Measurements from ENCODE around the gene DSCAM. TPM values are rescaled to one million over a fixed set of nuclear protein-coding genes. Genes with fewer than 3 reads are reported as not detected.

DSCAM gene
- total RNA-seq, 4 donors from 2014 or later: 0.07 TPM; not detected in 3

DNA sequence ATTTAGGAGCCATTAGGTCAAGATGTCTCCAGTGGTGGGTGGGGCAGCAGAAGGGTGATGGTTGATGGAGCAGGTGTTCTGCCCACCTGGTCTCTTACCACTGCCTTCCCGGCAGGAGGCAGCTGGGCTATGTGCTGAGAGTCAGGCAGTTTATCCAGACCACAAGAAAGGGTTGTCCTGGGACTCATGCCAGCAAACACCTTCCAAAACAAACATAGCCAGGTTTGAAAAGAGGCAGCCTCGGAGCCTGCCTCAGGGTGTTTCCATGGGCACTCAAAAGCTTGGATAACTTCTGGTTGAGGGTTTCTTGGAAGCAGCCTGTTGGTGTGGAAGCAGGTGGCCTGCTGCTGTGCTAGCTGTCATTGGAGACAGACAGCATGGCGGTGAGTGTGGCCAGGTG is 792.6 kb downstream of the DSCAM start:
- Histone ChIP-seq H3K4me1 (peaks cover 0 to 6% of the 10 kb centered on the region in 2 donors), H3K9me3 (no peaks in the 10 kb centered on the region), H3K4me3 (no peak overlapping the region), H3K36me3 (no peaks in the 10 kb centered on the region), H3K27ac (peak overlapping the region; percentile 81 to 83), H3K27me3 (no peaks in the 10 kb centered on the region)
- intact Hi-C loops (cut with DNase I; ENCODE audit: low total_unique reads): no loop called here
- DNase-seq: peak; percentile 22 to 67
- no peak for TF ChIP-seq CTCF (IDR thresholded peaks at IDR 0.05)
- no peak for TF ChIP-seq POLR2A (IDR thresholded peaks at IDR 0.05)

DNA sequence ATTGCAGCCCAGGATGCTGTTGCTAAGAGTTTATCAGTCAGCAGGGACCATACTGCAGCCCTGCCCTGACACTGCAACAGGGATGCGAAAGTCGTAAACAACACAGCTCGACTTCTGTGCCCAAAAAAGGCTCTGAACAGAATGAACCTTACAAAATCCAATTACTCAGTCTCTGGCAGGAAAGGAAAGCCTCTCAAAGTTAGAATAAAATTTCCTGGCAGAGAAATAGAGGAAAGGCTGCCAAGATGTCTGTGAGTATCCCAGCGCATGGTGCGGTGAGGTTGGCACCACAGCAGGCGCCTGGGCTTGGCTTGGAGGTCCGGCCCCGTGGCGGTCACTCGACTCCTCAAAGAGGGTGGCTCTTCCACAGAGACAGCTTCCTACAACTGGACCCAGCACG is 794.0 kb downstream of the DSCAM start:
- peak; percentile 54 to 73 for DNase-seq
- intact Hi-C loops (cut with DNase I; ENCODE audit: low total_unique reads): no loop called here

GRCh38 chr21:40052276-40052675 is 794.7 kb downstream of the DSCAM start:
- no peak for TF ChIP-seq CTCF (IDR thresholded peaks at IDR 0.05)
- no peak for TF ChIP-seq POLR2A (IDR thresholded peaks at IDR 0.05)
- intact Hi-C loops (cut with DNase I; ENCODE audit: low total_unique reads): no loop called here
- no peak for DNase-seq
- Histone ChIP-seq H3K27ac (peak overlapping the region; percentile 81 to 83), H3K4me3 (no peak overlapping the region), H3K27me3 (no peaks in the 10 kb centered on the region), H3K9me3 (no peaks in the 10 kb centered on the region), H3K36me3 (no peaks in the 10 kb centered on the region), H3K4me1 (peaks cover 5 to 6% of the 10 kb centered on the region in 2 donors)

More for the DNA sequence above, 794.0 kb downstream of the DSCAM start:
- peak overlapping the region; percentile 81 to 83 for H3K27ac ChIP-seq
- peaks cover 5 to 6% of the 10 kb centered on the region in 2 donors for H3K4me1 ChIP-seq
- H3K9me3 ChIP-seq: no peaks in the 10 kb centered on the region
- no peaks in the 10 kb centered on the region for H3K36me3 ChIP-seq
- no peaks in the 10 kb centered on the region for H3K27me3 ChIP-seq
- no peak for TF ChIP-seq POLR2A (IDR thresholded peaks at IDR 0.05)
- TF ChIP-seq CTCF (IDR thresholded peaks at IDR 0.05): no peak
- H3K4me3 ChIP-seq: no peak overlapping the region

GRCh38 chr21:40051801-40052200 is 795.2 kb downstream of the DSCAM start:
- Histone ChIP-seq H3K27ac (peak overlapping the region; percentile 81 to 83), H3K27me3 (no peaks in the 10 kb centered on the region)
- TF ChIP-seq CTCF (IDR thresholded peaks at IDR 0.05) (no peak), POLR2A (IDR thresholded peaks at IDR 0.05) (no peak)

DNA sequence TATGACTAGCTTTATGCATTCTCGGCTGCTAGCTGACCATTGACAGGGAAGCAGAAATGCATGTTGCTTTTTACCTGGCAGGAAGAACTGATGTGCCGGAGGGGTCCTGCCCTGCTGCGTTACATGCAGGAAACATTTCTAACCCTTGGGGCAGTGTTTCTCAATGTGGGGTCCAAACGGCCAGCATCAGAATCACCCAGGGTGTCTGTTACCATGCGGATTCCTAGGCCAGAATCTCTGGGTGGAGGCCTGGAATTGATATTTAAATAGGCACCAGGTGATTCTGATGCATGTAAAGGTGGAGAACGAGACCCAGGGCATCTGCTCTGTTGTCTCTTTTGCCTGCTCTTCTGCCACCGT is 797.0 kb downstream of the DSCAM start:
- Histone ChIP-seq H3K27me3 (no peaks in the 10 kb centered on the region), H3K36me3 (no peaks in the 10 kb centered on the region), H3K27ac (peak overlapping the region; percentile 75 to 81), H3K4me1 (peaks cover 5 to 6% of the 10 kb centered on the region in 2 donors), H3K9me3 (no peaks in the 10 kb centered on the region), H3K4me3 (no peak overlapping the region)
- intact Hi-C loops (cut with DNase I; ENCODE audit: low total_unique reads): no loop called here
- TF ChIP-seq POLR2A (IDR thresholded peaks at IDR 0.05): no peak
- TF ChIP-seq CTCF (IDR thresholded peaks at IDR 0.05): no peak
- no peak for DNase-seq

More at GRCh38 chr21:40051801-40052200, 795.2 kb downstream of the DSCAM start:
- intact Hi-C loops (cut with DNase I; ENCODE audit: low total_unique reads): no loop called here
- Histone ChIP-seq H3K36me3 (no peaks in the 10 kb centered on the region), H3K4me1 (peaks cover 5 to 6% of the 10 kb centered on the region in 2 donors), H3K4me3 (no peak overlapping the region), H3K9me3 (no peaks in the 10 kb centered on the region)
- DNase-seq: no peak

Measured in uterus (tissue), 4 donors.